ENCODE data around the gene C2orf80. TPM values are rescaled to one million over a fixed set of nuclear protein-coding genes. Genes with fewer than 3 reads are reported as not detected.
"Not testable (repeated sequence)": the region's sequence is repeated elsewhere in the genome, so short reads cannot be mapped to it uniquely, and the experiment has no call there.

The C2orf80 gene
- total RNA-seq, 1 donor from 2014 or later: not detected

DNA sequence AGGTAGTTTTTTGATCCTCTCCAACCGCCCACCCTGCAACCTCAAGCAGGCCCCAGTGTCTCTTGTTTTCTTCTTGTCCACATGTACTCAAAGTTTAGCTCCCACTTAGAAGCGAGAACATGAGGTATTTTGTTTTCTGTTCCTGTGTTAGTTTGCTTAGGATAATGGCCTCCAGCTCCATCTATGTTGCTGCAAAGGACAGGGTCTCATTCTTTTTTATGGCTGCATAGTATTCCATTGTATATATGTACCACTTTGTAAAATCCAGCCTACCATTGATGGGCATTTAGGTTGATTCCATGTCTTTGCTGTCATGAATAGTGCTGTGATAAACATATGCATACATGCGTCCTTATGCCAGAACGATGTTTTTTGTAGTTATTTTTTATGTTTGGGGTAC lies 62.7 kb downstream of the C2orf80 start:
- no peak for DNase-seq (ENCODE audit: low read depth)
- TF ChIP-seq, protein P1, sequence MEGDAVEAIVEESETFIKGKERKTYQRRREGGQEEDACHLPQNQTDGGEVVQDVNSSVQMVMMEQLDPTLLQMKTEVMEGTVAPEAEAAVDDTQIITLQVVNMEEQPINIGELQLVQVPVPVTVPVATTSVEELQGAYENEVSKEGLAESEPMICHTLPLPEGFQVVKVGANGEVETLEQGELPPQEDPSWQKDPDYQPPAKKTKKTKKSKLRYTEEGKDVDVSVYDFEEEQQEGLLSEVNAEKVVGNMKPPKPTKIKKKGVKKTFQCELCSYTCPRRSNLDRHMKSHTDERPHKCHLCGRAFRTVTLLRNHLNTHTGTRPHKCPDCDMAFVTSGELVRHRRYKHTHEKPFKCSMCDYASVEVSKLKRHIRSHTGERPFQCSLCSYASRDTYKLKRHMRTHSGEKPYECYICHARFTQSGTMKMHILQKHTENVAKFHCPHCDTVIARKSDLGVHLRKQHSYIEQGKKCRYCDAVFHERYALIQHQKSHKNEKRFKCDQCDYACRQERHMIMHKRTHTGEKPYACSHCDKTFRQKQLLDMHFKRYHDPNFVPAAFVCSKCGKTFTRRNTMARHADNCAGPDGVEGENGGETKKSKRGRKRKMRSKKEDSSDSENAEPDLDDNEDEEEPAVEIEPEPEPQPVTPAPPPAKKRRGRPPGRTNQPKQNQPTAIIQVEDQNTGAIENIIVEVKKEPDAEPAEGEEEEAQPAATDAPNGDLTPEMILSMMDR (conservative IDR thresholded peaks at IDR 0.05; ENCODE audit: low read depth, low read length): no peak
- no peak overlapping the region for H3K4me3 ChIP-seq (ENCODE audit: low read depth, low read length)

GRCh38 chr2:208125251-208125650 lies 64.6 kb downstream of the C2orf80 start:
- DNase-seq (ENCODE audit: low read depth): no peak
- TF ChIP-seq, protein P1 (conservative IDR thresholded peaks at IDR 0.05; ENCODE audit: low read depth, low read length): no peak
- no peak overlapping the region for H3K4me3 ChIP-seq (ENCODE audit: low read depth, low read length)

- peak within 1 kb of the TSS; percentile 14 for H3K4me3 ChIP-seq (ENCODE audit: low read depth, low read length)
- DNase-seq (ENCODE audit: low read depth): not testable (repeated sequence)
Measured at GRCh38 chr2:208124013-208124715, 65.7 kb downstream of the C2orf80 start, which contains the start of gene CRYGD. Gene CRYGD (minus strand): TSS chr2:208124524. CDS start chr2:208124473, 51 bp downstream.

DNA sequence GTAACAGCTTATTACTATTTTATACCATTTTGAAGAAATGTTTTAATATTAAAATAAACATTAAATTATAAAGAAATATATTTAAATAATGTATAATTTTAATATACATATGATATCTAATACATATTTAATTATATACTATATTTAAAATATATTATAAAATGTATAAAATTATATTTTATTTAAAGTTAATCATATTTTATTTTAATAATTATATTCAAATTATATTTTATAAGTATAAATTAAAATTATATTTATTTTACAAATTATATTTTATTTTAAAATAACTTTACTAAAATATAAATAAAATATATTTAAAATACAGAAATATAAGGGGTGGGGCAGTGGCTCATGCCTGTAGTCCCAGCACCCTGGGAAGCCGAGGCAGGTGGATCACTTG lies 67.6 kb downstream of the C2orf80 start:
- TF ChIP-seq, protein P1 (conservative IDR thresholded peaks at IDR 0.05; ENCODE audit: low read depth, low read length): no peak
- no peak overlapping the region for H3K4me3 ChIP-seq (ENCODE audit: low read depth, low read length)
- no peak for DNase-seq (ENCODE audit: low read depth)

DNA sequence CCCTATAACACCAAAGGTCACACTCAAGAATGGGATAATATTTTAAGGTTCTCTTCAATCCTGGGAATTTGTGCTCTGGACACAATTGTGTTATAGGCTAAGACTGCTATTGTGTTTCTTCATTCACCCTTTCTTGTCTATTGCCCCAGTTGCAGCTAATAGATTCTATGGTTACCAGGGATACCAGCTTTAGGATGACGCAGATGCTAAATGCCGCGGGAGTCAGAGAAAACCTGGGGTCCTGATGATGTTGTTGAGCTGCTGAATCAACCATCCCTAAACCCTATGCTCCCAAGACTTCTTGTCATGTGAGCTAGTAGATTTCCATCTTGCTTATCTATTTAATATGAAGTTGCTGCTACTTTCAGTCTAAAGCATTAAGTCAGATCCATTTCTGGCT lies 70.9 kb downstream of the C2orf80 start:
- TF ChIP-seq, protein P1 (conservative IDR thresholded peaks at IDR 0.05; ENCODE audit: low read depth, low read length): no peak
- DNase-seq (ENCODE audit: low read depth): no peak
- no peak overlapping the region for H3K4me3 ChIP-seq (ENCODE audit: low read depth, low read length)

- DNase-seq (ENCODE audit: low read depth); H3K4me3 ChIP-seq (ENCODE audit: low read depth, low read length): not testable (repeated sequence)
Measured at GRCh38 chr2:208117390-208117789, 72.4 kb downstream of the C2orf80 start.

Other genes with a start within 250 kb of the C2orf80 start
- 2.5 and 3.2 TPM in 2 replicates for gene PLEKHM3, start 164.5 kb downstream of the C2orf80 start, total RNA-seq
- gene CRYGD, start 65.5 kb downstream of the C2orf80 start, total RNA-seq: not detected in 2 replicates
- not detected in 2 replicates for gene CRYGC, start 60.2 kb downstream of the C2orf80 start, total RNA-seq
- not detected in 2 replicates for gene CRYGB, start 43.9 kb downstream of the C2orf80 start, total RNA-seq
- not detected in 2 replicates for gene CRYGA, start 26.4 kb downstream of the C2orf80 start, total RNA-seq
- 93.1 and 113 TPM in 2 replicates for gene IDH1, start 65.0 kb upstream of the C2orf80 start, total RNA-seq
- 10.8 and 13.8 TPM in 2 replicates for gene PIKFYVE, start 76.2 kb upstream of the C2orf80 start, total RNA-seq
- not detected in 2 replicates for gene PTH2R, start 216.8 kb upstream of the C2orf80 start, total RNA-seq

Measured in epithelial cell of proximal tubule (primary cell).